Measurements from ENCODE around the gene INTS3. TPM values are rescaled to one million over a fixed set of nuclear protein-coding genes. Genes with fewer than 3 reads are reported as not detected.

INTS3 gene
- total and polyA plus RNA-seq, 2 of the 8 experiments (the other 6 are each of a cell fraction or from before 2014, with no cell fraction given) = 66.8 to 93.2 TPM

- TF ChIP-seq CTBP2 (IDR thresholded peaks at IDR 0.05; ENCODE audit: borderline replicate concordance, insufficient read depth, insufficient read length, low read length) = no peak
- TF ChIP-seq PHF8 (conservative IDR thresholded peaks at IDR 0.05; ENCODE audit: low read depth, low read length) = no peak
- TF ChIP-seq CHD2 (IDR thresholded peaks at IDR 0.05; ENCODE audit: low read length) = no peak
- no peak for TF ChIP-seq USF2 (IDR thresholded peaks at IDR 0.05; ENCODE audit: low read length)
- no peak for TF ChIP-seq SIN3A (conservative IDR thresholded peaks at IDR 0.05 in 1 of 2, IDR thresholded peaks at IDR 0.05 in 1 of 2; ENCODE audit: low read depth in 1 of 2, low read length in 2 of 2)
- TF ChIP-seq POLR2AphosphoS5 (IDR thresholded peaks at IDR 0.05; ENCODE audit: low read depth, low read length) = no peak
Measured at GRCh38 chr1:153798468-153798780, 70.6 kb downstream of the INTS3 start (continued).

Measured in H1 (cell line).